HG02642 (cell line): ENCODE results near the gene PARD3.
A peak's percentile ranks its signal among the peaks of the same experiment; 100 is the strongest.
"Not testable (repeated sequence)": the region's sequence is repeated elsewhere in the genome, so short reads cannot be mapped to it uniquely, and the experiment has no call there.

ENCODE experiments used
- ATAC-seq: cut with Tn5 transposase; IDR thresholded peaks from one replicate; pipeline ENCODE4 v1.9.1; 2021; ENCODE audit warnings: mild to moderate bottlenecking; ENCODE audit not compliant: unreplicated experiment, poor library complexity

PARD3 gene

GRCh38 chr10:34771106-34771505 is 44.0 kb downstream of the PARD3 start:
- no peak for ATAC-seq

GRCh38 chr10:34769899-34770298 is 45.2 kb downstream of the PARD3 start:
- no peak for ATAC-seq

- ATAC-seq: no peak
Observed at GRCh38 chr10:34768972-34769330, 46.1 kb downstream of the PARD3 start.

- ATAC-seq: no peak
Observed at GRCh38 chr10:34768261-34768971, 46.7 kb downstream of the PARD3 start.

- ATAC-seq: no peak
Observed at GRCh38 chr10:34766811-34767494, 48.1 kb downstream of the PARD3 start.

GRCh38 chr10:34766266-34766600 is 48.9 kb downstream of the PARD3 start:
- no peak for ATAC-seq

- no peak for ATAC-seq
Observed at GRCh38 chr10:34764472-34764946, 50.6 kb downstream of the PARD3 start.

GRCh38 chr10:34762603-34763299 is 52.3 kb downstream of the PARD3 start:
- ATAC-seq: no peak

GRCh38 chr10:34762156-34762555 is 52.9 kb downstream of the PARD3 start:
- no peak for ATAC-seq

- no peak for ATAC-seq
Observed at GRCh38 chr10:34761453-34761852, 53.6 kb downstream of the PARD3 start.

GRCh38 chr10:34760606-34761005 is 54.5 kb downstream of the PARD3 start:
- no peak for ATAC-seq

- ATAC-seq: no peak
Observed at GRCh38 chr10:34759837-34760215, 55.3 kb downstream of the PARD3 start.

- ATAC-seq: no peak
Observed at GRCh38 chr10:34759161-34759836, 55.8 kb downstream of the PARD3 start.

GRCh38 chr10:34758447-34758996 is 56.6 kb downstream of the PARD3 start:
- ATAC-seq: peak; percentile 69

- ATAC-seq: no peak
Observed at GRCh38 chr10:34757933-34758332, 57.2 kb downstream of the PARD3 start.

GRCh38 chr10:34757181-34757580 is 57.9 kb downstream of the PARD3 start:
- ATAC-seq: not testable (repeated sequence)

GRCh38 chr10:34756584-34756983 is 58.5 kb downstream of the PARD3 start:
- no peak for ATAC-seq

GRCh38 chr10:34753014-34753757 is 61.9 kb downstream of the PARD3 start:
- no peak for ATAC-seq

GRCh38 chr10:34751272-34751671 is 63.8 kb downstream of the PARD3 start:
- ATAC-seq: no peak

GRCh38 chr10:34750795-34751194 is 64.3 kb downstream of the PARD3 start:
- ATAC-seq: not testable (repeated sequence)
